A673 (cell line): ENCODE data around the gene SELENON. TPM values are rescaled to one million over a fixed set of nuclear protein-coding genes. Genes with fewer than 3 reads are reported as not detected.

ENCODE experiments used
- BruUV-seq: library from RNA; stranded (reverse); fragments of 400-500 nt; replicated peaks from 2 replicates; lab custom pipeline; 2021; lab: Mats Ljungman, UMichigan
- CTCF ChIA-PET: fragments of 300-600 bp; sonication (Branson Sonifier 250); formaldehyde crosslinking; loops from one replicate; lab custom pipeline; 2022; ENCODE audit warnings: antibody characterized with exemption; lab: Charles Lee
- POLR2A ChIA-PET: fragments of 300-600 bp; sonication (Branson Sonifier 250); formaldehyde crosslinking; loops from one replicate; lab custom pipeline; 2022; ENCODE audit warnings: antibody characterized with exemption; ENCODE audit not compliant: low non-redundant PET; lab: Charles Lee
- DNase-seq: peaks from one replicate; pipeline ENCODE4 v3.0.0-alpha.2; 2015; ENCODE audit warnings: low spot score
- H3K27ac ChIP-seq: fragments of 200-600 bp; sonication (generic); 2 replicates; pipeline ENCODE4 v1.5.1; 2016; ENCODE audit warnings: mixed run types, low read depth, mild to moderate bottlenecking, mixed read lengths, antibody characterized with exemption, low read length; ENCODE audit not compliant: poor library complexity, severe bottlenecking
- H3K27me3 ChIP-seq: fragments of 200-600 bp; sonication (generic); replicated peaks from 2 replicates; pipeline ENCODE4 v1.6.1; 2017; ENCODE audit warnings: mixed run types, low read depth, mild to moderate bottlenecking, mixed read lengths, antibody characterized with exemption, low read length; ENCODE audit not compliant: insufficient read depth, poor library complexity
- H3K36me3 ChIP-seq: fragments of 200-600 bp; sonication (generic); 2 replicates; pipeline ENCODE4 v1.6.1; 2016; ENCODE audit warnings: mixed run types, mild to moderate bottlenecking, mixed read lengths, antibody characterized with exemption, low read length; ENCODE audit not compliant: insufficient read depth, poor library complexity, severe bottlenecking
- H3K4me1 ChIP-seq: fragments of 200-600 bp; sonication (generic); 2 replicates; pipeline ENCODE4 v1.6.1; 2017; ENCODE audit warnings: mixed run types, mild to moderate bottlenecking, mixed read lengths, antibody characterized with exemption, low read length; ENCODE audit not compliant: insufficient read depth, poor library complexity, severe bottlenecking
- H3K4me3 ChIP-seq: fragments of 200-600 bp; sonication (generic); 2 replicates; pipeline ENCODE4 v1.5.1; 2016; ENCODE audit warnings: low read depth, mixed run types, mild to moderate bottlenecking, mixed read lengths, low read length; ENCODE audit not compliant: poor library complexity, severe bottlenecking
- H3K9me3 ChIP-seq: fragments of 200-600 bp; sonication (generic); 2 replicates; pipeline ENCODE4 v1.6.1; 2016; ENCODE audit warnings: mixed run types, low read depth, mild to moderate bottlenecking, mixed read lengths, antibody characterized with exemption, low read length; ENCODE audit not compliant: poor library complexity, severe bottlenecking
- EZH2 ChIP-seq: fragments of 200-600 bp; sonication (generic); IDR thresholded peaks from 2 replicates; pipeline ENCODE4 v1.6.1; 2017; ENCODE audit warnings: borderline replicate concordance, low read depth, mild to moderate bottlenecking, mixed read lengths, antibody characterized with exemption, low read length; ENCODE audit not compliant: poor library complexity, severe bottlenecking
- intact Hi-C: fragments of 100-400 bp; cut with micrococcal nuclease; formaldehyde crosslinking; loops from one replicate; pipeline ENCODE4 v1.10.0; 2022; ENCODE audit not compliant: unreplicated experiment
- total RNA-seq: library from RNA; stranded (reverse); gene quantifications from 2 replicates; pipeline ENCODE4 v1.2.3, GENCODE V29; 2021
- TF ChIP-seq, protein P1 (sequence below): fragments of 300-800, 200-600 bp; sonication (generic); conservative IDR thresholded peaks from 2 replicates; pipeline ENCODE4 v1.5.1; 2017; ENCODE audit warnings: low read depth, mild to moderate bottlenecking, antibody characterized with exemption, low read length, moderate library complexity, mixed read lengths

Gene SELENON
- total RNA-seq, 1 experiment from 2014 or later: 50.4 TPM

DNA sequence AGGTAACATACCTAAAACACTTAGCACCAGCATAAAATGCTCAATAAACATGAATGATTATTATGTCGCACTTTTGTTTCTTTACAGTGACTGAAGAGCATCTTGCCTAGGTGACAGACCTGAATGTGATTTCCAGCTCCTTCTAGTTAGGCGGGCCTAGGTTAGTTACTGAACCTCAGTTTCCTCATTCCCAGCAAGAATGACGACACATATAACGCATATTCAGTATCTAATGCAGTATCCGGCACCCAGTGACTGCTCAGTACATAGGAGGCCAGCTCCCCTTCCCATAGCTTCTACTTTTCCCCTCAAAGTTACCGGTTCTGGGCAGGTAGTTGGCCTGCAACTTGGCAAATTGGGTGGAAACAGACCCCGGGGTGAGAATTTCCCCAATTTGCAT is 58.5 kb downstream of the SELENON start:
- Histone ChIP-seq H3K27me3 (no peaks in the 10 kb centered on the region), H3K36me3 (no peaks in the 10 kb centered on the region), H3K27ac (peak overlapping the region; percentile 87), H3K9me3 (no peaks in the 10 kb centered on the region), H3K4me3 (peak overlapping the region; percentile 86), H3K4me1 (peaks cover 7% of the 10 kb centered on the region)
- BruUV-seq: TSS peak; percentile 49
- intact Hi-C loops: no loop called here
- ChIA-PET CTCF (interaction anchor here (0.6 kb wide), 1 partner anchor 10 kb away, joined by 4 read pairs; no protein-coding TSS in a partner anchor), POLR2A (no interaction called here)
- DNase-seq: no peak
- TF ChIP-seq, protein P1, sequence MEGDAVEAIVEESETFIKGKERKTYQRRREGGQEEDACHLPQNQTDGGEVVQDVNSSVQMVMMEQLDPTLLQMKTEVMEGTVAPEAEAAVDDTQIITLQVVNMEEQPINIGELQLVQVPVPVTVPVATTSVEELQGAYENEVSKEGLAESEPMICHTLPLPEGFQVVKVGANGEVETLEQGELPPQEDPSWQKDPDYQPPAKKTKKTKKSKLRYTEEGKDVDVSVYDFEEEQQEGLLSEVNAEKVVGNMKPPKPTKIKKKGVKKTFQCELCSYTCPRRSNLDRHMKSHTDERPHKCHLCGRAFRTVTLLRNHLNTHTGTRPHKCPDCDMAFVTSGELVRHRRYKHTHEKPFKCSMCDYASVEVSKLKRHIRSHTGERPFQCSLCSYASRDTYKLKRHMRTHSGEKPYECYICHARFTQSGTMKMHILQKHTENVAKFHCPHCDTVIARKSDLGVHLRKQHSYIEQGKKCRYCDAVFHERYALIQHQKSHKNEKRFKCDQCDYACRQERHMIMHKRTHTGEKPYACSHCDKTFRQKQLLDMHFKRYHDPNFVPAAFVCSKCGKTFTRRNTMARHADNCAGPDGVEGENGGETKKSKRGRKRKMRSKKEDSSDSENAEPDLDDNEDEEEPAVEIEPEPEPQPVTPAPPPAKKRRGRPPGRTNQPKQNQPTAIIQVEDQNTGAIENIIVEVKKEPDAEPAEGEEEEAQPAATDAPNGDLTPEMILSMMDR: no peak
- no peak for TF ChIP-seq EZH2

DNA sequence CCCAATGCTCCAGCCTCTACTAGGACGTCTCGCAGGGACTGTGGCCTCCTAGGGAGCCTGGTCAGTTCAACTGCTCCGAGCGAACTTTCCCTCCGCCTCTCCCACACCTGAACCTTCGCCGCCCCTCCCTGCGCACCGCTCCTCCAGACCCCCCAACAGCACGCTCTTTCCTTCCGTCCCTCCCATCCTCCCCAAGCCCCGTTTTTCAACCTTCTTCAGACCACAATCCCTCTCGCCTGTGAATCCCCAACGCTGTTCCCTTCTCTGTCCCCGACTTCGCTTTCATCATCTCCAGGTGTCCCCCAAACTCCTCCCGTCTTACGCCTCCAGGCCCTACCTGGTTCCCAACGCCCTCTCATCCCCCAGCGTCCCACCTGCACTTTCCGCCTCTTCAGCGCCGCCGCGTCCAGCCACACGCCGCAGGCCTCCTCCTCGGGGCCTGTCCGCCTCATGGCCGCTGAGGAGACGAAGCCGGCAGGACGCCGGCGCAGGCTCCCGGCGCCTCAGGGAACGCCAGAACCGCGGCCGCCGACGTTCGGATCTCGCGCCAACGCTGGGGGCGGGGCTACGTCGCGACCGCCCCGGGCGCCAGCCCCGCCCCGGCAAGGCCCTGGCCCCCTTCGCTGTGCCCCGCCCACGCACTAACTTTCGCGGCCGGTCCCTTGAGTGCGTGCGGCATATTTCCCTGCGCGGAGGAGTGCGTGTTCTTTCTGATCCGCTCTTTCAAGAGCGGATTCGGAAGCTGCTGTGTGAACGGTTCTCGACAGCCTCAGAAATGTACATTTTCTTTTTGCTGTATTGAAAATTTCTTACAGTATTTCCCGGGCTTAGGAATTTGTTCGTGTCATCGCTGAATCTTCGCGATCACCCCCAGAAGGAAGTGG is 59.2 kb downstream of the SELENON start, which contains the start of gene AUNIP:
Gene AUNIP, minus strand, starts transcription at position 552 of the 884 bp plus-strand sequence. Its CDS starts 100 bp downstream, at position 452.
- CTCF ChIA-PET: no interaction called here
- TF ChIP-seq, protein P1: no peak
- no peak for TF ChIP-seq EZH2
- POLR2A ChIA-PET: no interaction called here
- Histone ChIP-seq H3K27ac (peak within 1 kb of the TSS; percentile 87), H3K4me1 (peaks cover 7% of the 10 kb centered on the region), H3K4me3 (peak within 1 kb of the TSS; percentile 86), H3K27me3 (no peaks in the 10 kb centered on the region), H3K36me3 (no peaks in the 10 kb centered on the region), H3K9me3 (no peaks in the 10 kb centered on the region)
- intact Hi-C loops: no loop called here
- peak; percentile 95 for DNase-seq
- BruUV-seq: no TSS peak

DNA sequence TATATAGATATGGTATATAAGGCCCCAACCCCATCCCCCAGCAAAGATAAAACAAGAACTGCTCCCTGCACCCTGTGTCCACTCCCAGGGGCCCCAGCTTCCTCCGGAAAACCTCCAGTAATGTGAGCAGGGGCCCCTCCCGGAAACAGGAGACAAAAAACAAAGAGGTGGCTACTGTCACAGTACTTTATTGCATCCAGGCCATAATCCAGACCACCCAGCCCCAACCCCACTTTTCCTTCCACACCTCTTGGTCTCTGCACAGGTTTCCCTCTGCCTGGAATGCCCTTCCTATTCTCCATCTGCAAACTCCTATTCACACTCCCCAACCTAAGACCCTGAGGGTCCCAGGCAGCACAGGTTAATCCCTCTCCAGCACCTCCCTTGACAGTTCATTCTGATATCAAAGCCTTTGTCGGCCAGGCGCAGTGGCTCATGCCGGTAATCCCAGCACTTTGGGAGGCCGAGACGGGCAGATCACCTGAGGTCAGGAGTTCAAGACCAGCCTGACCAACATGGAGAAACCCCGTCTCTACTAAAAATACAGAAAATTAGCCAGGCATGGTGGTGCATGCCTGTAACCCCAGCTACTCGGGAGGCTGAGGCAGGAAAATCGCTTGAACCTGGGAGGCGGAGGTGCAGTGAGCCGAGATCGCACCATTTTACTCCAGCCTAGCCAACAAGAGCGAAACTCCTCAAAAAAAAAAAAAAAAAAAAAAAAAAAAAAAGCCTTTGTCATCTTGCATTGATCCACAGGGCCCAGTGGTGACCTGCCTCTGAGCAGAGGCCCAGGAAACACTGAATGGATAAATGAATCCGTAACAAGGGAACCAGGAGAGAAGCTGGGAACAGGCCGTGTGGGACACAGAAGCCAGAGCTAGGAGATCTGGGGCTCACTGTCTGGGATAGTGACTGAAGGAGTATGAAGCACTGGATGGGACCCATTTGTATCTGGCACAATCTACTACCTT is 61.6 kb downstream of the SELENON start:
- Histone ChIP-seq H3K27ac (no peak overlapping the region), H3K4me1 (peaks cover 7% of the 10 kb centered on the region), H3K9me3 (no peaks in the 10 kb centered on the region), H3K4me3 (no peak overlapping the region), H3K36me3 (no peaks in the 10 kb centered on the region), H3K27me3 (no peaks in the 10 kb centered on the region)
- no peak for DNase-seq
- CTCF ChIA-PET: interaction anchor here (0.6 kb wide), 1 partner anchor 395 kb away, joined by 3 read pairs; no protein-coding TSS in a partner anchor
- intact Hi-C loops: no loop called here
- POLR2A ChIA-PET: no interaction called here
- no TSS peak for BruUV-seq
- no peak for TF ChIP-seq EZH2
- TF ChIP-seq, protein P1: no peak
